Astrocyte (in vitro differentiated cells and primary cell): ENCODE measurements around the gene TKTL1. TPM values are rescaled to one million over a fixed set of nuclear protein-coding genes. Genes with fewer than 3 reads are reported as not detected.

Source experiments
- DNase-seq: peaks from one replicate; pipeline ENCODE4 v3.0.0-alpha.2; 2010; ENCODE audit warnings: low read depth
- FAIRE-seq: peaks from 2 replicates; lab custom pipeline; 2011; peaks lifted over from hg19 to GRCh38; lab: Jason Lieb, UNC
- H2AFZ ChIP-seq: 2 replicates; pipeline ENCODE4 v1.6.0; 2012; ENCODE audit warnings: low read depth, low read length, inconsistent platforms
- H3K27ac ChIP-seq: 2 replicates; pipeline ENCODE4 v1.5.1; 2011; ENCODE audit warnings: low read depth, low read length, inconsistent platforms
- H3K27me3 ChIP-seq: 2 replicates; pipeline ENCODE4 v1.6.0; 2011; ENCODE audit warnings: low read length, inconsistent platforms; ENCODE audit not compliant: insufficient read depth
- H3K36me3 ChIP-seq: 2 replicates; pipeline ENCODE4 v1.5.1; 2011; ENCODE audit warnings: low read length, inconsistent platforms; ENCODE audit not compliant: insufficient read depth
- H3K4me1 ChIP-seq: 2 replicates; pipeline ENCODE4 v1.5.1; 2011; ENCODE audit warnings: low read length, inconsistent platforms; ENCODE audit not compliant: insufficient read depth
- H3K4me2 ChIP-seq: 2 replicates; pipeline ENCODE4 v1.6.0; 2012; ENCODE audit warnings: low read length, inconsistent platforms
- H3K4me3 ChIP-seq: 2 replicates; pipeline ENCODE4 v1.5.1; 2011; ENCODE audit warnings: low read depth, mild to moderate bottlenecking, low read length, inconsistent platforms; ENCODE audit not compliant: insufficient read depth
- H3K79me2 ChIP-seq: 2 replicates; pipeline ENCODE4 v1.6.0; 2012; ENCODE audit warnings: mild to moderate bottlenecking, low read length, inconsistent platforms; ENCODE audit not compliant: insufficient read depth
- H3K9ac ChIP-seq: 2 replicates; pipeline ENCODE4 v1.6.0; 2012; ENCODE audit warnings: mild to moderate bottlenecking, low read length, inconsistent platforms
- H3K9me3 ChIP-seq: 2 replicates; pipeline ENCODE4 v1.5.1; 2012; ENCODE audit warnings: low read depth, mild to moderate bottlenecking, low read length, inconsistent platforms; ENCODE audit not compliant: insufficient read depth
- H4K20me1 ChIP-seq: 2 replicates; pipeline ENCODE4 v1.6.0; 2012; ENCODE audit warnings: low read length, inconsistent platforms; ENCODE audit not compliant: insufficient read depth
- H3K27ac Mint-ChIP-seq: one replicate; pipeline ENCODE4 v1.8.0; 2021; ENCODE audit warnings: mild to moderate bottlenecking, mixed read lengths; ENCODE audit not compliant: unreplicated experiment
- H3K27me3 Mint-ChIP-seq: one replicate; pipeline ENCODE4 v1.8.0; 2021; ENCODE audit warnings: low read depth, mixed read lengths; ENCODE audit not compliant: unreplicated experiment
- H3K36me3 Mint-ChIP-seq: one replicate; pipeline ENCODE4 v1.8.0; 2021; ENCODE audit warnings: low read depth, mixed read lengths; ENCODE audit not compliant: unreplicated experiment
- H3K4me1 Mint-ChIP-seq: one replicate; pipeline ENCODE4 v1.8.0; 2021; ENCODE audit warnings: low read depth, mixed read lengths; ENCODE audit not compliant: unreplicated experiment
- H3K4me3 Mint-ChIP-seq: one replicate; pipeline ENCODE4 v1.8.0; 2021; ENCODE audit warnings: mild to moderate bottlenecking, moderate library complexity, mixed read lengths; ENCODE audit not compliant: unreplicated experiment
- H3K9me3 Mint-ChIP-seq: one replicate; pipeline ENCODE4 v1.8.0; 2021; ENCODE audit warnings: mild to moderate bottlenecking, mixed read lengths; ENCODE audit not compliant: unreplicated experiment
- CTCF ChIP-seq: IDR thresholded peaks from 2 replicates; pipeline ENCODE4 v1.5.1; 2011; ENCODE audit warnings: low read depth, mild to moderate bottlenecking, inconsistent platforms, low read length, moderate library complexity; ENCODE audit not compliant: insufficient read depth
- EZH2 ChIP-seq: IDR thresholded peaks from 2 replicates; pipeline ENCODE4 v1.6.1; 2012; ENCODE audit warnings: mild to moderate bottlenecking, low read length, inconsistent platforms; ENCODE audit not compliant: insufficient read depth
- total RNA-seq: library from RNA; stranded (reverse); gene quantifications from 2 replicates; pipeline ENCODE4 v1.2.1, GENCODE V29; 2021

Gene TKTL1
- total RNA-seq, 1 donor from 2014 or later: not detected

DNA sequence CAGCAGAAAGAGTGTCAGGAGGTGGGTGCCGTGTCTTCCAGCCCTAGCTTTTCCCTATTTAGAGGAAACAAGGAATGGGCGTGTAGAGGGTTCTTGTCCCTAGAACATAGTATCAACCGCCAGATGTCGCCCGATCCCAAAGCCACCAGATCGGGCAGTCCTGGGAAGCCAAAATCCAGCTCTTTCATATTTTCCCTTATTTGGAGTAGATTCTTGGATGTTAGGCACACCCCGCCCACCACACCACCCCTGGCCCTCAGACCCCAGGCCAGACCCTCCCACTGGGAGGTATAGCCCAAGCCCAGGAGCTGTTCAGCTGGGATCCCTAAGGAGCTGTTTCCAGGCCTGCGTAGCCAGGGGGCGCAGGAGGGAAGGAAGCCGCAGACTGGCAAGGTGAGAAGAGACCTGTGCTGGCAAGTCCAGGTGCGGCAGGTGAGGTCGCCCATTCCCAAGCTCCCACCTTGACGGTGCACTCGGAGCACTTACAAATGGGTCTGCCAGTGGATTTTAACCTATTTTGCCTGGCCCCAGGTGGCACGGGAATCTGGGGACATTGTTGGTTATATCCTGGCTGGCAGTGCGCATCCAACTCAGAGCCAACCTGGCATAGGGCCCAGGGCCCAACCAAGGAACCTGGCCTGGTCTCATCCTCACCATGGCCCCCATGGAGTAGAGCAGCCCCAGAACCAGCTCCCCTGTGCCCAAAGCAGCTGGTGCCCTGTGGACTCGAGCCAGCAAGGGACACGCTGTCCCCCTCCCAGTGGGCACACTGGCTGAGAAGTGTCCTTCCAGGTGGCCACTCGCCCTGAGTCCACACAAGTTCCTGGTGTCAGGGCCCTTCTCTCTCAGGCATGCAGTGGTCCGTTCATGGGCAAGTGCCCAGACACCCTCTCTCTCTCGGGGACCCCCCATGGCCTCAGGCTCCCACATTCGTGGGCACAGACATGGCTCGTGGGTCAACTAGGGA, 78.0 kb downstream of the TKTL1 start:
- peaks cover 68% of the 10 kb centered on the region for H3K79me2 ChIP-seq
- TF ChIP-seq EZH2 (no peak), CTCF (peak; percentile 37)
- H3K27ac Mint-ChIP-seq: peak overlapping the region; percentile 20
- H3K4me1 Mint-ChIP-seq: peaks cover 3% of the 10 kb centered on the region
- no peaks in the 10 kb centered on the region for H3K27me3 ChIP-seq
- peak overlapping the region; percentile 79 for H3K4me3 ChIP-seq
- FAIRE-seq (peak; percentile 29), DNase-seq (peak; percentile 67)
- H3K4me1 ChIP-seq: peaks cover 10% of the 10 kb centered on the region
- peak overlapping the region; percentile 85 for H3K9ac ChIP-seq
- H3K4me2 ChIP-seq: peak overlapping the region; percentile 92
- H3K27me3 Mint-ChIP-seq: no peaks in the 10 kb centered on the region
- H3K36me3 Mint-ChIP-seq: peaks cover 6% of the 10 kb centered on the region
- peaks cover 23% of the 10 kb centered on the region for H4K20me1 ChIP-seq
- H3K36me3 ChIP-seq: peaks cover 4% of the 10 kb centered on the region
- no peaks in the 10 kb centered on the region for H3K9me3 ChIP-seq
- peak overlapping the region; percentile 26 for H3K27ac ChIP-seq
- H3K9me3 Mint-ChIP-seq: no peaks in the 10 kb centered on the region
- H2AFZ ChIP-seq: no peak overlapping the region
- peak overlapping the region; percentile 83 for H3K4me3 Mint-ChIP-seq

DNA sequence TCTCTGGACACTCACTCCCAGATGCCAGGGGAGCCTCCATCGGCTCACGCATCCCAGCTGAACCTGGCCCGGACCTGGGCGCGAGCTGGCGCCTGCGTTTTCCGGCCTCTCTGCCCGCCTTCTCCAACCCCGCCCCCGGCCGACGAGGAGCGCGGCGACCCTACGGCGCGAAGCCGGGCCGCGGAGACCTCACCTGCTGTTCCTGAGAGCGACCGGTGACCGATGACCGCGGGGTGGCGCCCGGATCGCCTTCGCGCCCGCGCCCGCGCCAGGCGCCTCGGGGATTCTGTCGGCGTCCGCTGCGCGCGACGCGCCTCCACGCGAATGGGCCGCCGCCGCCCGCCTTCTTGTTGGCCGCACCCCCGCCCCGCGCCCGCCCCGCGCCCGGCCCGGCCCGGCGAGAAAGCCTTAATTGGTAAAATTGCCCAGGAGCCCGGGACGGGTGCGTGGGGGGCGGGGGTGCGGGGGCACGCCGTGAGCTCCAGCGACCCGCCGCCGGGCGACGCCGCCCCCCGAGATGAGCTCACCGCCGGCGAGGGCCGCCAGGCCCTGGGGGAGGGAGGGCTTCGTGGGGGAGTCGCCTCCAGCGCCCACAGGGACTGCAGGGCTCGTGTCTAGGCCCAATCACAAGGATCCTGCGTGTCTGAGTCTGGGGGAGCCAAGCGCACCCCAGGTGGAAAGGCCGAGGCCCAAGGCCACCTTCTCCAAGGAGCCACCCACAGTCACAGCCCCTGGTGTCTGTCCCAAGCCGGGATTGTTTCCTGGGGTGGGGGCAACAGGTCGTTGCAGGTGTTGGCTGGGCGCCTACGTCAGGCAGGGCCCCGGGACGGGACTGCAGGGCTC, 78.9 kb downstream of the TKTL1 start, which contains the start of gene FLNA:
Gene FLNA, minus strand, starts transcription at position 322 of the 843 bp plus-strand sequence. CDS start 3,389 bp downstream, outside the sequence.
- H3K4me2 ChIP-seq: peak within 1 kb of the TSS; percentile 92
- H3K36me3 ChIP-seq: peaks cover 4% of the 10 kb centered on the region
- H3K4me3 Mint-ChIP-seq: peak within 1 kb of the TSS; percentile 83
- H3K4me1 Mint-ChIP-seq: peaks cover 3% of the 10 kb centered on the region
- H3K36me3 Mint-ChIP-seq: peaks cover 6% of the 10 kb centered on the region
- H3K9ac ChIP-seq: peak within 1 kb of the TSS; percentile 85
- H3K4me3 ChIP-seq: peak within 1 kb of the TSS; percentile 79
- H3K79me2 ChIP-seq: peaks cover 65% of the 10 kb centered on the region
- no peaks in the 10 kb centered on the region for H3K9me3 Mint-ChIP-seq
- FAIRE-seq (no peak), DNase-seq (no peak)
- no peaks in the 10 kb centered on the region for H3K27me3 ChIP-seq
- no peak for TF ChIP-seq EZH2
- TF ChIP-seq CTCF: no peak
- peaks cover 10% of the 10 kb centered on the region for H3K4me1 ChIP-seq
- H3K27ac Mint-ChIP-seq: peak within 1 kb of the TSS; percentile 20
- H3K27me3 Mint-ChIP-seq: no peaks in the 10 kb centered on the region
- H4K20me1 ChIP-seq: peaks cover 17% of the 10 kb centered on the region
- H2AFZ ChIP-seq: no peak within 1 kb of the TSS
- peak within 1 kb of the TSS; percentile 26 for H3K27ac ChIP-seq
- H3K9me3 ChIP-seq: no peaks in the 10 kb centered on the region
